Heart left ventricle (tissue), 13 donors: Measurements from ENCODE around the gene UBL5.

Experiments used
- CTCF ChIP-seq, 12 donors: fragments of 200-600 bp; sonication (generic) in 4 of 12; IDR thresholded peaks; one replicate each; pipeline versions ENCODE4 v1.5.0 to v1.8.0; 2018 to 2022; ENCODE audit warnings: antibody characterized with exemption in 12 of 12, mild to moderate bottlenecking in 5 of 12
- POLR2A ChIP-seq, 2 donors: fragments of 450-650 bp; IDR thresholded peaks; one replicate each; pipeline ENCODE4 v1.6.1; 2017; ENCODE audit warnings: antibody characterized with exemption in 2 of 2, mild to moderate bottlenecking in 2 of 2, moderate library complexity in 2 of 2
- donor health status: ischemic (EF 13 %, LVEDD 7.1; RV severe dilation, severe dysfunction).
- donor health status: DM: no; HTN: yes; CAD: no.
- donor health status: DM: no; HTN: no; CAD: no.
- donor health status: ischemic (EF 25% LVEDD 6.9; RV normal size, moderate dysfunction).
- donor health status: ischemic (EF 25% LVEDD 5.7; RV mildly dilated, moderate dysfunction).
- donor health status: ischemic (EF 35%, LVEDD 5.7; RV mildly dilated, moderate dysfunction).
- donor health status: nonischemic (EF 11% LVEDD 7.7; RV severe dilation, severe dysfunction).
- donor health status: DM: yes; HTN: yes; CAD: no.
- donor health status: PGD.
- donor health status: ischemic (EF 29% LVEDD 5.4; RV normal size, mild dysfunction).
- donor health status: nonischemic (EF 23%, LVEDD 6.1; RV moderate dilation, normal function).

GRCh38 chr19:9857076-9857721 lies 29.5 kb downstream of the UBL5 start:
- TF ChIP-seq CTCF (IDR thresholded peaks at IDR 0.05) = no peak
- no peak for TF ChIP-seq POLR2A (IDR thresholded peaks at IDR 0.05)
